Activated naive CD4-positive, alpha-beta T cell treated with anti-CD3 and anti-CD28 coated beads for 36 hours (primary cell): Measurements from ENCODE around the gene CADM3. TPM values are rescaled to one million over a fixed set of nuclear protein-coding genes. Genes with fewer than 3 reads are reported as not detected.
A peak's percentile ranks its signal among the peaks of the same experiment; 100 is the strongest.

Experiments
- CTCF ChIA-PET: fragments of 350-600 bp; sonication (Branson Sonifier 250); formaldehyde crosslinking; loops from one replicate; lab custom pipeline; 2021; ENCODE audit warnings: antibody characterized with exemption; lab: Charles Lee
- DNase-seq: peaks from one replicate; pipeline ENCODE4 v3.0.0-alpha.2; 2020
- H3K27ac Mint-ChIP-seq: one replicate; pipeline ENCODE4 v1.8.0; 2021; ENCODE audit warnings: mild to moderate bottlenecking, mixed read lengths
- H3K27me3 Mint-ChIP-seq: one replicate; pipeline ENCODE4 v1.8.0; 2021; ENCODE audit warnings: low read depth, mixed read lengths
- H3K36me3 Mint-ChIP-seq: one replicate; pipeline ENCODE4 v1.8.0; 2021; ENCODE audit warnings: low read depth, mixed read lengths
- H3K4me1 Mint-ChIP-seq: one replicate; pipeline ENCODE4 v1.8.0; 2021; ENCODE audit warnings: low read depth, mixed read lengths
- H3K4me3 Mint-ChIP-seq: one replicate; pipeline ENCODE4 v1.8.0; 2021; ENCODE audit warnings: mild to moderate bottlenecking, moderate library complexity, mixed read lengths
- H3K9me3 Mint-ChIP-seq: one replicate; pipeline ENCODE4 v1.8.0; 2021; ENCODE audit warnings: mixed read lengths
- intact Hi-C: fragments of 100-400 bp; cut with micrococcal nuclease; formaldehyde crosslinking; loops from one replicate; pipeline ENCODE4 v1.15.1; 2023
- total RNA-seq, 2 experiments: library from RNA; stranded (reverse); gene quantifications; one replicate each; pipeline ENCODE4 v1.2.3, GENCODE V29; 2021

Gene CADM3
- total RNA-seq, 2 experiments from 2014 or later: not detected

DNA sequence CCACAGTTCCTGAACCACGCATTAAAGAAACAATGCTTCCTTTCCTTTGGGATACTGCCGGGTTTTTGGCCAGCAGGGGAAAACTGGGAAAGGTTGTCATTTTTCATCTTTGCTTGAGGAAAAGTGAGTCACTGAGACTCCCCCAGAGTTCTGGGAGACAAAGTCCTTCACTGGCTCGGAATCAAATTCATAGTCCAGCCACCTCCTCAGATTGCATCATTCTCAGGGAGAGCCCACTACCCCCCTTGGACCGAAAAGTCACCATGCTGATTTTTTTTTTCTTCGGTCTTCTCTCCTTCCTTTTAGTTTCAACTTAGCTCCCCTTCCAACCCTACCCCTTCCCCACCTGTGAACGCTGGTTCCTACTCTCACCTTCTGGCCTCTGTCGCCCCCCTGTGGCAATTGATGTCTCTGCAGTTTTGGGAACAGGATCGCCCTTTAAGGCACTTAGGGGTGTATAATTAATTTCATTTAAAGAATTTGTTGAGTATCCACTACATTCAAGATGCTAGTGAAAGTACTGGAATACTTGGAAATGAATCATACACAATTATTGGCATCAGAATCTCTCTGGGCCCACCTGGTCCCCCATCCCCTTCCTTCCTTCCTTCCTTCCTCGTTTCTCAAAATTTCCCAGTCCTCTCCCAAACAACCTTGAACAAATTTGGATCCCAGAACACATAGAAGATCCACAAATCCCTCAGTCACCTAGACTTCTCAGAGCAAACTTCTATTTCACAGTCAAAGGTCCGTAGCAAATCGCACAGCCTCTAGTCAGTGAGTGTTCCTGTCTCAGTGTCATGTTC, 40.1 kb downstream of the CADM3 start:
- CTCF ChIA-PET: interaction anchor here (0.6 to 10.2 kb wide), 16 partner anchors 9 to 681 kb away, joined by 3 to 225 read pairs (median 4); no protein-coding TSS in a partner anchor
- Mint-ChIP-seq H3K36me3 (no peaks in the 10 kb centered on the region), H3K9me3 (no peaks in the 10 kb centered on the region), H3K4me3 (no peak overlapping the region), H3K27me3 (peaks cover 57% of the 10 kb centered on the region), H3K4me1 (peaks cover 21% of the 10 kb centered on the region), H3K27ac (no peak overlapping the region)
- intact Hi-C loops: loop anchor here (1.0 to 10.0 kb wide), 4 partner anchors 50 to 796 kb away; no protein-coding TSS in a partner anchor
- peak; percentile 74 for DNase-seq

DNA sequence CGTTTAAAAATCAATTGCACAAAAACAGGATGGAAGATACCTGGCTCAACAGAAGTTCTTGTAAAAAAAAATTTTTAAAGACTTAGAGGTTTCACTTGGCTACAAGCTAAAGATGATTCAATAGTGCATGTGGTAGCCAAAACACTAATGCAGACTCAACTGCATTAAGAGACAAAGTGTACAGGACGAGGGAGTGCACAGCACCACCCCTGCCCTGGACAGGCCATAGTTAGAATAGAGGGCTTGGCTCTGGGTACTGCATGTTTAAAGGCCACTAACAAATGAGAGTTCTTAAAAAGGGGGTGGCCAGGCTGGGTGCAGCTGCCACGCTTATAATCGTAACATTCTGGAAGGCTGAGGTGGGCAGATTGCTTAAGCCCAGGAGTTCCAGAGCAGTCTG, 41.2 kb downstream of the CADM3 start:
- peaks cover 10% of the 10 kb centered on the region for H3K4me1 Mint-ChIP-seq
- intact Hi-C loops: loop anchor here (5.0 to 10.0 kb wide), 2 partner anchors 582 to 795 kb away; no protein-coding TSS in a partner anchor
- no peak overlapping the region for H3K27ac Mint-ChIP-seq
- H3K4me3 Mint-ChIP-seq: no peak overlapping the region
- no peaks in the 10 kb centered on the region for H3K9me3 Mint-ChIP-seq
- no peak for DNase-seq
- CTCF ChIA-PET: interaction anchor here (0.7 to 10.2 kb wide), 11 partner anchors 11 to 680 kb away, joined by 3 to 225 read pairs (median 6); no protein-coding TSS in a partner anchor
- H3K27me3 Mint-ChIP-seq: peaks cover 57% of the 10 kb centered on the region
- H3K36me3 Mint-ChIP-seq: no peaks in the 10 kb centered on the region

DNA sequence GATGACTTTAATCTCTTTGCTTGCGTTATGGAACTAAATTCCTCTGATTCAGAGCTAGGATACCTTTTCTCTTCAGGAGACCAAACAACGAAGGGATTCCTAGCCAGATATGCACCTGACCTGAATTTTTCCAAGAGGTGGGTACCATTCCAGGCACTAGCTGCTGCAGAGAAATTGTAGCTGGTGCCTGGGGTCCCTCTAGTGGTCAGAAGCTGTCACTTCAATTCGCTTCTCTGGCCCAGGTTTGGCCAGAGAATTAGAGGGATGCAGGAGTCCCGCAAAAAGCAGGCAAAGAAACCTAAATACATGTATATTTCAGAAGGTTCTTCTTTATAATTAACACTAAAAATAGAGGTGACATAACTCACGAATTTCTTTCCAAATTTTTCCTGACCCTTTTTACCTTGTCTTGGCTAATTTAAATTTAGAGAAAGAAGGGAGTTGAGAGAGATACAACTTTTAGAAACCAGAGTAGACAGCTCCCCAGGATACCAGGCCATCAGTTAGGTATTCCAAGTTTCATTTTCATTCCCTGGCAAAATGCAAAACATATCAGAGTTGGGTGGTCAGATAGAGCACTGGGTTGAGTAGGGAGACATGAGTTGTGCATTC, 42.8 kb downstream of the CADM3 start:
- Mint-ChIP-seq H3K4me1 (peaks cover 2% of the 10 kb centered on the region), H3K9me3 (no peaks in the 10 kb centered on the region), H3K27me3 (peaks cover 48% of the 10 kb centered on the region), H3K4me3 (no peak overlapping the region), H3K27ac (no peak overlapping the region), H3K36me3 (no peaks in the 10 kb centered on the region)
- intact Hi-C loops: loop anchor here (1.0 to 10.0 kb wide), 3 partner anchors 82 to 793 kb away; no protein-coding TSS in a partner anchor
- CTCF ChIA-PET: interaction anchor here (0.5 to 10.2 kb wide), 28 partner anchors 8 to 1367 kb away, joined by 3 to 225 read pairs (median 4); partner anchors contain the start of gene AIM2
- DNase-seq: peak; percentile 59

DNA sequence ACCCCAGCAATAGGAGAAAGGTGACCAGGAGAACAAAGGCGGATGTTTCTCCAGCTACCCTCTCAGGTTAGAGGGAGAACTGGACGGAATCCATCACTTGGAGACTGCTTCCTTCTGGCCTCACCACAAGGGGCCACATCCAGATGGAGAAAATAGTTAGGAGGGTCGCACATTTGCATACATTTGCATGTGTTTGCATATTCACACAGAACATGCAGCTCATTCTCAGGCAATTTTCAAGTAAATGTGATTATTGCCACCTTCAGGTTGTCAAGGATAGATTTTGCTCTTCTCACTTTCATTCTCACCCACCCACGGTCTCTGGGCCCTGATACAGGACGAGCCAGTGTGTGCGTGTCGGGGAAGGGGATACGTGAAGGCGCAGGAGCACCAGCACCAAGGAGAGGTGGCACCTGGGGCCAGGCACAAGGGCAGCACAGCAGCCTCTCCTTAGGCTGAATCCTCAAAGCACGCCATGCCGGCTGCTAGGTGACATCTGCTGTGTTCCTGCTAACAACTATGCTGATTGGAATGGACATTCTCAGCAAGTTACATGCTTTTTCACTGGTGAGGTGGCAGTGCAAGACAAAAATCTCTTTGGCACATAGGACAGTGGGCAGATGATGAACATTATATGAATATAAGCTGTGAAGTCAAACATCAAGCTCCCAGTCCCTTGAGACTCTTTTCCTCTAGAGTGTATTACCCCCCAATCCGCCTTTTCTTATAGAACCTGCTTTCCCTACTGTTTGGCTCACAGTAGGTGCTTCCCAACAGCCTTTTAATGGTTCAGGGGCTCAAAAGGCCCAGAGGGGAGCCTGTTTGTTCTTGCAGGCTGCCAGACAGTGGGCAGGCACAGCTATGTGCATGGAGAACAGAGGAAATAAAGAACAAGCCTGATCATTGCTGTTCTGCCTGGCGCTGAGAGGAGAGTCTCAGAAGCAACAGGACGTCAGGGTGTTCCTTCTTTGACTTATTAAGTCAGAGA, 47.5 kb downstream of the CADM3 start:
- H3K4me3 Mint-ChIP-seq: no peak overlapping the region
- H3K27me3 Mint-ChIP-seq: peaks cover 25% of the 10 kb centered on the region
- intact Hi-C loops: loop anchor here (10.0 kb wide), 1 partner anchor 576 kb away; no protein-coding TSS in a partner anchor
- DNase-seq: no peak
- peaks cover 2% of the 10 kb centered on the region for H3K4me1 Mint-ChIP-seq
- no peaks in the 10 kb centered on the region for H3K36me3 Mint-ChIP-seq
- CTCF ChIA-PET: interaction anchor here (1.2 kb wide), 1 partner anchor 24 kb away, joined by 4 read pairs; no protein-coding TSS in a partner anchor
- no peaks in the 10 kb centered on the region for H3K9me3 Mint-ChIP-seq
- no peak overlapping the region for H3K27ac Mint-ChIP-seq

DNA sequence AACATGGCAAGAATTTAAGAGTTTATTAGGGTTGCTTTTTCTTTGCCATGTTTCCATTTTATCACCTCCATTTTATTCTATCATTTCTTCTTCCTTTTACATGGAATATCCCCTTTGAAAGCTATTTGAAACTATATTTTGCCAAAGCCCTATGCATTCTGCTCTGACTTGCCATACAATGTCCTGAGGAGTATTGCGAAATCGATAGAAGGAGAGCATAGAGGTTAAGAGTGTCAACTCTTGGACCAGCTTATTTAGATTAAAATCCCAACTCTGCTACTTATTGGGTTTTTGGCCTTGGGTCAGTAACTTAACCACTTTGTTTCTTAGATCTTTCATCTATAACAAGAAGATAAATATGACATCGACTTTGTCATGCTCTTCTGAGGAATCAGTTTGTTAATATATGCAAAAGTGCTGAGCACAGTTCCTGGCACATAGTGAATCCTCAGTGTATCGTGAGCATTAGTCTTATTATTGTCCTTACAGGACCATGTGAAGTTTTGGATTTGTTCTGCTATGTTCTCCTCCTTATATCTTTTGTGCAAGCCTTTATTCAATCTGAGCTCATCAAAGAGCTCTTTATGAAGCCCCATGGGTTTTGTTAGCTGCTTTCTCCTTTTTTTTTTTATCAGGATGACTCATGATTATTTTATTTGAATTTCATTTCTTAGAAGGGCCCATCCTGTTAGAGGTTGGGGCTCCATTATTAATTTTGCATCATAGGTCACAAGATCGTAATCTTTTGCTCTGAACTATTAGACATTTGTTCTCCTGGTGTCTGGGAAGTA, 50.9 kb downstream of the CADM3 start:
- no peak overlapping the region for H3K4me3 Mint-ChIP-seq
- CTCF ChIA-PET: interaction anchor here (0.6 to 4.8 kb wide), 3 partner anchors 9 to 614 kb away, joined by 3 to 28 read pairs (median 3); no protein-coding TSS in a partner anchor

DNA sequence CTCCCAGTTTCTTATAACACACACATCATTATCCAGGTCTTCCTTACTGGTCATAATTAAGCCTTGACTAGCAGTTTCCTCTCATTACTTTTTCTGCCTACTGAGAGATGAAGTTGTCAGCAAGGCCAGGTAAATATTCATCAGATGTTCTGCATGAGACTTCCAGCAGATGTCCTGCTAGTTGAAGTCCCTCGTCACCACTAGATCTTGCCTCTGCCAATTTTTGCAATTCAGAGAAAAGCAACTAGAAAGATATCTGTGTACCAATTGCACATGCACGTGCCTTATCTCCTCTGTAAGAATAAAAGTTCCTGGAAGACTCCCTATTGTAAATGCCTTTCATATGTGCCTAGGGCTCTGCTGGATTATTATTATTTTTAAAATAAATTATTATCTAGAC, 51.6 kb downstream of the CADM3 start:
- Mint-ChIP-seq H3K27me3 (peaks cover 16% of the 10 kb centered on the region), H3K27ac (no peak overlapping the region), H3K36me3 (no peaks in the 10 kb centered on the region), H3K4me3 (no peak overlapping the region), H3K9me3 (no peaks in the 10 kb centered on the region), H3K4me1 (no peaks in the 10 kb centered on the region)
- no peak for DNase-seq
- CTCF ChIA-PET: interaction anchor here (4.8 kb wide), 1 partner anchor 9 kb away, joined by 28 read pairs; no protein-coding TSS in a partner anchor
- intact Hi-C loops: no loop called here

More for the DNA sequence above, 50.9 kb downstream of the CADM3 start:
- Mint-ChIP-seq H3K9me3 (no peaks in the 10 kb centered on the region), H3K4me1 (no peaks in the 10 kb centered on the region), H3K36me3 (no peaks in the 10 kb centered on the region), H3K27me3 (peaks cover 20% of the 10 kb centered on the region), H3K27ac (no peak overlapping the region)
- intact Hi-C loops: no loop called here
- no peak for DNase-seq

DNA sequence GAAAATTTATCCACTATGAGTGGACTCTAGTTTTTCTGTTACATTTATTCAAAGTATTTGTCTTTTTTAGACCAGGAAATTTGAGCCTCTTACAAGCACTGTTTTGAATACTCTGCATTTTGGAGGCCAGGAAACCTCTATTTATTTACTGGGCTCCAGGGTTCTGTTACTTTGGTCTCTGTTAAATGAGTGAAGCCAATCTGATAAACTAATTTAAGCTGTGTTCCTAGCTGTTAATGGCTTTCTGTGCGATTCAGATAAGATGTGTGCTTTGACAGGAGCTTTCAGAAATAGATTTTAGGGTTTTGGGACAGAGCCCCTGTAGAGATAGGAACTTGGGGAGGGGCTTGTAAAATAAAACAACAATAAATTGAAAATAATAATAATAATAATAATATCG, 57.1 kb downstream of the CADM3 start:
- CTCF ChIA-PET: interaction anchor here (1.1 to 1.2 kb wide), 2 partner anchors 15 to 96 kb away, joined by 3 read pairs; no protein-coding TSS in a partner anchor
- peaks cover 18% of the 10 kb centered on the region for H3K27me3 Mint-ChIP-seq
- H3K4me1 Mint-ChIP-seq: no peaks in the 10 kb centered on the region
- no peak for DNase-seq
- no peaks in the 10 kb centered on the region for H3K36me3 Mint-ChIP-seq
- no peak overlapping the region for H3K4me3 Mint-ChIP-seq
- no peak overlapping the region for H3K27ac Mint-ChIP-seq
- intact Hi-C loops: no loop called here
- no peaks in the 10 kb centered on the region for H3K9me3 Mint-ChIP-seq

DNA sequence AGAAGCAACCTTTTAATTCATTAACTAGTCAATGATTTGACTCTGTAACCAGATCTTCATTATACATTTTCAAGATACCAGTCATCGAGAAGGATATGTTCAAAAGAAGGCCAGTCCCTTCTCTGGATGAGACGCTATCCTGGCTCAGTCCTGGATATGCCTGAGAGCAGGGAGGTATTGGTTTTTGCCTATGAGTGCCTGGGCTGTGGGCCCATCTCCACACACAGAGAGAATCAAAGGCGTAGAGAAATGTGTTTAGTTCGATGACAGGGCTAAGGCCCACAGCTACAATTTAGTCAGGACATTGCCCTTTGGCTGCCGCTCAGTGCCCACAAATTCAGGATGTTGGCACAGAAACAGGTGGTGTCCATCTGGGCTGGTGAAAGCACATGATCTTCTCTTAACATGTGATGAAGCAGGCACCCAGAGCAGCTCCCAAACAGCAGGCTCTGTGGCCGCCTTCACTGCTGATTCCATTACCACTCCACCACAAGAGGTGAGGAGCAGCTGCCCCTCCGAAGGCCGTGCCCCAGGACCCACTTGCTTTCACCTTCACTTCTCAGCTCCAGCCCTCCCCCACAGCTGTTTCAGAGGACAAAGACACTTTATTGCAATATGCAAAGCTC, 58.0 kb downstream of the CADM3 start:
- no peak overlapping the region for H3K4me3 Mint-ChIP-seq
- CTCF ChIA-PET: interaction anchor here (1.2 kb wide), 1 partner anchor 16 kb away, joined by 3 read pairs; no protein-coding TSS in a partner anchor
- no peaks in the 10 kb centered on the region for H3K9me3 Mint-ChIP-seq
- no peak for DNase-seq
- H3K27me3 Mint-ChIP-seq: peaks cover 15% of the 10 kb centered on the region
- intact Hi-C loops: no loop called here
- H3K4me1 Mint-ChIP-seq: no peaks in the 10 kb centered on the region
- no peak overlapping the region for H3K27ac Mint-ChIP-seq
- H3K36me3 Mint-ChIP-seq: no peaks in the 10 kb centered on the region

DNA sequence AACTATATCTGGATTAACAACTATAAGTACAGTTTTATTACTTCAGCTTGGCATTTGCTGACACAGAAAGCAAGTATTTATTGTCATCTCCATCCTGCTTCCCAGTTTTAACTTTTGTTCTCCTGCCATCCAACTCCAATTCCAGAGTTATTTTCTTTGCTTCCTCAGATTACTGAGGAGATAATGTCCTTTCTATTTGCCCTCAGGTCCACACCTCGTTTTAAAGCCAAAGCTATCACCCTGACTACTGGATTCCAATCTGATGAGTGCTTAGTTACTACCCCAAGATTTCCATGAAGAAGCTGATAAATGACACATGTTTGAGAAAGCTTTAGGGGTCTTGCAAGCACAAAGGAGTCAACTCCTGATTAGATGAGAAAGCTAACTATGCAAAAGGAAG, 58.5 kb downstream of the CADM3 start:
- CTCF ChIA-PET: no interaction called here
- peaks cover 16% of the 10 kb centered on the region for H3K27me3 Mint-ChIP-seq

DNA sequence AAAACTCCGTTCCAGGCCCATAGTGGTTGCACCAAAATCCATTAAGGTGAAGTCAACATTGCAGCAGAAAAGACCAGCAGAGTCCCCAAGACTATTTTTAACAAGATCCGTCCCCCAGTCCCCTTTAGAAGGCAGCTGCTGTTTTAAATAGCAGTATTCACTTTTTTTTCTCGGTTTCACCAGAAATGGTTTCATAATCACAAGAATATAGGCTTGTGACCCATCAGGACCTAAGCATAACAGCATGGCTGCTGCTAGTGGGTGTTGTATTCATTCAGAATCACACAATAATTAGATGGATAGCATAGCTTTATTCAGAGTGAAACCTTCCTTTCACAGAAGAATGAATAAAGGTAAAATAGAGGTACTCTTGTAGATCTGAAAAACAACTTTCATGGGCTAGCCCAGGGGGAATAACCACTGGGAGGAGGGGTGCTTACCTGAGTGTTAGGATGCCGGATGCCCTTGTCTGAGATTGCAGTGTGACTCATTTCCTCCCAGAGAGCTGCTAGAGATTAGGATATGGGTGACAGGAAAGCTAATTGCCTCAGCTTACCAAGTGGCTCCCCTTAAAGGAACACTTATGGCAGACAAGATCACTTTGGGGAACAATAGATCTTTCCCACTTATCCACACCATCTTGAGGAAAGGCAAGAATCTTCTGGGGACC, 68.3 kb downstream of the CADM3 start:
- H3K27me3 Mint-ChIP-seq: peaks cover 15% of the 10 kb centered on the region
- H3K9me3 Mint-ChIP-seq: peaks cover 3% of the 10 kb centered on the region
- H3K27ac Mint-ChIP-seq: no peak overlapping the region
- no peaks in the 10 kb centered on the region for H3K36me3 Mint-ChIP-seq
- CTCF ChIA-PET: interaction anchor here (0.6 to 0.7 kb wide), 2 partner anchors 26 to 175 kb away, joined by 3 to 4 read pairs; no protein-coding TSS in a partner anchor
- DNase-seq: peak; percentile 9
- peaks cover 2% of the 10 kb centered on the region for H3K4me1 Mint-ChIP-seq
- intact Hi-C loops: no loop called here
- no peak overlapping the region for H3K4me3 Mint-ChIP-seq

More for the DNA sequence above, 58.5 kb downstream of the CADM3 start:
- intact Hi-C loops: no loop called here
- no peaks in the 10 kb centered on the region for H3K4me1 Mint-ChIP-seq
- H3K9me3 Mint-ChIP-seq: no peaks in the 10 kb centered on the region
- no peak for DNase-seq
- no peaks in the 10 kb centered on the region for H3K36me3 Mint-ChIP-seq
- no peak overlapping the region for H3K27ac Mint-ChIP-seq
- no peak overlapping the region for H3K4me3 Mint-ChIP-seq
